Lower lobe of right lung (tissue), 2 donors: ENCODE results near the gene ABHD6. TPM values are rescaled to one million over a fixed set of nuclear protein-coding genes. Genes with fewer than 3 reads are reported as not detected.
"Not testable (repeated sequence)": the region's sequence is repeated elsewhere in the genome, so short reads cannot be mapped to it uniquely, and the experiment has no call there.

Source experiments
- ATAC-seq, 2 donors: fragments of 200-7000 bp; cut with Tn5 transposase; one replicate each; pipeline ENCODE4 v1.9.1; 2020 to 2022; ENCODE audit warnings: mild to moderate bottlenecking in 2 of 2, moderate library complexity in 2 of 2
- DNase-seq: peaks from one replicate; pipeline ENCODE4 v3.0.0-alpha.2; 2020
- H3K27ac ChIP-seq: fragments of 200-600 bp; one replicate; pipeline ENCODE4 v1.8.0; 2022
- H3K27me3 ChIP-seq: fragments of 200-600 bp; one replicate; pipeline ENCODE4 v1.8.0; 2022; ENCODE audit warnings: low read depth
- H3K36me3 ChIP-seq: fragments of 200-600 bp; one replicate; pipeline ENCODE4 v1.8.0; 2022; ENCODE audit warnings: mild to moderate bottlenecking
- H3K4me1 ChIP-seq: fragments of 200-600 bp; one replicate; pipeline ENCODE4 v1.8.0; 2022
- H3K4me3 ChIP-seq: fragments of 200-600 bp; one replicate; pipeline ENCODE4 v1.8.0; 2022; ENCODE audit warnings: mild to moderate bottlenecking
- H3K9me3 ChIP-seq: fragments of 200-600 bp; one replicate; pipeline ENCODE4 v1.8.0; 2022
- CTCF ChIP-seq: fragments of 200-600 bp; IDR thresholded peaks from one replicate; pipeline ENCODE4 v1.8.0; 2022; ENCODE audit warnings: antibody characterized with exemption, mild to moderate bottlenecking
- intact Hi-C: fragments of 100-400 bp; cut with DNase I; formaldehyde crosslinking; loops from one replicate; pipeline ENCODE4 v1.11.0; 2022
- total RNA-seq: library from RNA; stranded (reverse); fragmentation: NEBNext Ultra II Directional; extraction: Animal tissue kit (Norgen Biotek cat#: 25700); gene quantifications from one replicate; pipeline ENCODE4 v1.2.1, GENCODE V29; 2021
- donor health status: DM: no; HTN: yes; CAD: no; lungs with severe emphysema.

ABHD6 gene
- total RNA-seq, 1 donor from 2014 or later, result 16.2 TPM

- peak overlapping the region; percentile 20 for H3K27ac ChIP-seq
- ATAC-seq (peak; percentile 93), DNase-seq (peak; percentile 86)
- peak; percentile 83 for TF ChIP-seq CTCF
- no peaks in the 10 kb centered on the region for H3K27me3 ChIP-seq
- H3K9me3 ChIP-seq, result no peaks in the 10 kb centered on the region
- H3K36me3 ChIP-seq, result no peaks in the 10 kb centered on the region
- no peak overlapping the region for H3K4me3 ChIP-seq
- H3K4me1 ChIP-seq, result peaks cover 29% of the 10 kb centered on the region
- intact Hi-C loops, result no loop called here
These were observed 20.3 kb upstream of the ABHD6 start for GRCh38 chr3:58217209-58217811.

GRCh38 chr3:58218904-58219303 is 18.7 kb upstream of the ABHD6 start:
- no peaks in the 10 kb centered on the region for H3K36me3 ChIP-seq
- no peaks in the 10 kb centered on the region for H3K9me3 ChIP-seq
- no peak overlapping the region for H3K4me3 ChIP-seq
- H3K27me3 ChIP-seq, result no peaks in the 10 kb centered on the region
- H3K27ac ChIP-seq, result no peak overlapping the region
- intact Hi-C loops, result no loop called here
- H3K4me1 ChIP-seq, result peaks cover 29% of the 10 kb centered on the region
- no peak for DNase-seq
- ATAC-seq, result no peak
- no peak for TF ChIP-seq CTCF

GRCh38 chr3:58222161-58222724 is 15.3 kb upstream of the ABHD6 start:
- Histone ChIP-seq H3K4me3 (no peak overlapping the region), H3K36me3 (no peaks in the 10 kb centered on the region), H3K27ac (no peak overlapping the region), H3K9me3 (no peaks in the 10 kb centered on the region), H3K27me3 (no peaks in the 10 kb centered on the region), H3K4me1 (peaks cover 8% of the 10 kb centered on the region)
- DNase-seq (no peak), ATAC-seq (no peak)
- TF ChIP-seq CTCF, result no peak
- intact Hi-C loops, result no loop called here

- Histone ChIP-seq H3K27me3 (no peaks in the 10 kb centered on the region), H3K4me3 (no peak overlapping the region), H3K4me1 (no peaks in the 10 kb centered on the region), H3K36me3 (no peaks in the 10 kb centered on the region), H3K9me3 (no peaks in the 10 kb centered on the region), H3K27ac (no peak overlapping the region)
- ATAC-seq (no peak), DNase-seq (no peak)
- intact Hi-C loops, result no loop called here
- no peak for TF ChIP-seq CTCF
These were observed 13.7 kb upstream of the ABHD6 start for GRCh38 chr3:58223855-58224254.

- H3K9me3 ChIP-seq, ATAC-seq, H3K4me1 ChIP-seq, intact Hi-C loops, H3K36me3 ChIP-seq, H3K27me3 ChIP-seq, H3K4me3 ChIP-seq, H3K27ac ChIP-seq, DNase-seq: not testable (repeated sequence)
These were observed 9.7 kb upstream of the ABHD6 start for GRCh38 chr3:58227933-58228332.

- intact Hi-C loops, result no loop called here
- TF ChIP-seq CTCF, result no peak
- DNase-seq, result no peak
These were observed 6.6 kb upstream of the ABHD6 start for GRCh38 chr3:58230876-58231552.

More at GRCh38 chr3:58230876-58231552, 6.6 kb upstream of the ABHD6 start:
- ATAC-seq, result no peak
- H3K9me3 ChIP-seq, result no peaks in the 10 kb centered on the region
- H3K4me1 ChIP-seq, result no peaks in the 10 kb centered on the region
- no peak overlapping the region for H3K27ac ChIP-seq
- H3K36me3 ChIP-seq, result no peaks in the 10 kb centered on the region
- H3K27me3 ChIP-seq, result no peaks in the 10 kb centered on the region
- no peak overlapping the region for H3K4me3 ChIP-seq
